B cell (primary cell): ENCODE data around the gene OSBP2. TPM values are rescaled to one million over a fixed set of nuclear protein-coding genes. Genes with fewer than 3 reads are reported as not detected.

ENCODE experiments used
- ATAC-seq: fragments of 200-7000 bp; cut with Tn5 transposase; one replicate; pipeline ENCODE4 v1.10.0; 2021; ENCODE audit warnings: low read depth, mild to moderate bottlenecking, moderate number of reproducible peaks, moderate library complexity
- CTCF ChIA-PET: fragments of 350-600 bp; sonication (Branson Sonifier 250); formaldehyde crosslinking; loops from one replicate; lab custom pipeline; 2021; ENCODE audit warnings: antibody characterized with exemption, inconsistent platforms; lab: Charles Lee
- POLR2A ChIA-PET: fragments of 350-600 bp; sonication (Branson Sonifier 250); formaldehyde crosslinking; loops from one replicate; lab custom pipeline; 2021; ENCODE audit warnings: antibody characterized with exemption; lab: Charles Lee
- DNase-seq: peaks from one replicate; pipeline ENCODE4 v3.0.0; 2013
- H2AFZ ChIP-seq: 2 replicates; pipeline ENCODE4 v1.6.1; 2012; ENCODE audit warnings: mild to moderate bottlenecking, low read depth, low read length; ENCODE audit not compliant: insufficient read depth, poor library complexity, severe bottlenecking
- H3K27ac ChIP-seq, 2 donors: 1 replicate in 1 of 2; 2 replicates in 1 of 2; pipeline ENCODE4 v1.5.1; 2012 to 2013; ENCODE audit warnings: low read length in 2 of 2, mild to moderate bottlenecking in 2 of 2, moderate library complexity in 1 of 2
- H3K27me3 ChIP-seq, 4 experiments: fragments of 200-600 bp in 1 of 4; sonication (generic) in 1 of 4; replicated peaks in 1 of 4; 1 replicate in 2 of 4; 2 replicates in 2 of 4; pipeline versions ENCODE4 v1.6.1 to v1.7.0; 2013 to 2016; ENCODE audit warnings: low read length in 3 of 4, mild to moderate bottlenecking in 2 of 4, mixed read lengths in 1 of 4, moderate library complexity in 1 of 4; ENCODE audit not compliant: insufficient read depth in 4 of 4, control insufficient read depth in 3 of 4; ENCODE audit errors: control extremely low read depth in 1 of 4
- H3K36me3 ChIP-seq, 2 experiments: replicated peaks in 1 of 2; 1 replicate in 1 of 2; 2 replicates in 1 of 2; pipeline versions ENCODE4 v1.6.1 to v1.7.1; 2013; ENCODE audit warnings: low read length in 1 of 2; ENCODE audit not compliant: insufficient read depth in 2 of 2, control insufficient read depth in 1 of 2; ENCODE audit errors: control extremely low read depth in 1 of 2, extremely low read depth in 1 of 2
- H3K4me1 ChIP-seq, 2 donors: fragments of 200-600 bp in 1 of 2; sonication (generic) in 1 of 2; 1 replicate in 1 of 2; 2 replicates in 1 of 2; pipeline versions ENCODE4 v1.5.1 to v1.6.1; 2013 to 2017; ENCODE audit warnings: low read length in 2 of 2; ENCODE audit not compliant: control insufficient read depth in 2 of 2, insufficient read depth in 2 of 2
- H3K4me2 ChIP-seq: replicated peaks from 2 replicates; pipeline ENCODE3; 2012; ENCODE audit warnings: mild to moderate bottlenecking, low read depth, low read length; ENCODE audit not compliant: poor library complexity, severe bottlenecking
- H3K4me3 ChIP-seq, 5 experiments: fragments of 200-600 bp in 1 of 5; sonication (generic) in 1 of 5; 1 replicate in 3 of 5; 2 replicates in 2 of 5; pipeline versions ENCODE4 v1.5.1 to v1.7.0; 2011 to 2016; ENCODE audit warnings: low read length in 4 of 5, mild to moderate bottlenecking in 4 of 5, low read depth in 2 of 5, control low read depth in 1 of 5, moderate library complexity in 1 of 5; ENCODE audit not compliant: insufficient read depth in 1 of 5; ENCODE audit errors: control extremely low read depth in 1 of 5, extremely low read depth in 1 of 5
- H3K79me2 ChIP-seq: fragments of 200-600 bp; sonication (generic); one replicate; pipeline ENCODE4 v1.6.0; 2016; ENCODE audit warnings: low read length; ENCODE audit not compliant: control insufficient read depth, insufficient read depth
- H3K9ac ChIP-seq: fragments of 200-600 bp; sonication (generic); 2 replicates; pipeline ENCODE4 v1.6.1; 2017; ENCODE audit warnings: mild to moderate bottlenecking, low read length, moderate library complexity
- H3K9me3 ChIP-seq, 3 donors: one replicate each; pipeline versions ENCODE4 v1.6.1 to v1.7.1; 2013; ENCODE audit warnings: low read length in 2 of 3; ENCODE audit not compliant: control insufficient read depth in 2 of 3, insufficient read depth in 1 of 3; ENCODE audit errors: control extremely low read depth in 1 of 3
- H4K20me1 ChIP-seq: 2 replicates; pipeline ENCODE4 v1.6.0; 2012; ENCODE audit warnings: mild to moderate bottlenecking, low read length; ENCODE audit not compliant: insufficient read depth, control insufficient read depth, poor library complexity, severe bottlenecking
- H3K27ac Mint-ChIP-seq: one replicate; pipeline ENCODE4 v1.8.0; 2021; ENCODE audit warnings: mixed read lengths
- H3K27me3 Mint-ChIP-seq: one replicate; pipeline ENCODE4 v1.8.0; 2021; ENCODE audit warnings: mixed read lengths
- H3K4me1 Mint-ChIP-seq: one replicate; pipeline ENCODE4 v1.8.0; 2021; ENCODE audit warnings: mixed read lengths
- H3K4me3 Mint-ChIP-seq: one replicate; pipeline ENCODE4 v1.8.0; 2021; ENCODE audit warnings: mixed read lengths
- H3K9me3 Mint-ChIP-seq: one replicate; pipeline ENCODE4 v1.8.0; 2022; ENCODE audit warnings: mixed read lengths; ENCODE audit not compliant: insufficient read depth
- EZH2 ChIP-seq: IDR thresholded peaks from 2 replicates; pipeline ENCODE4 v1.6.1; 2012; ENCODE audit warnings: borderline replicate concordance, low read depth, mild to moderate bottlenecking, moderate library complexity, low read length; ENCODE audit not compliant: insufficient read depth, poor library complexity, severe bottlenecking
- WGBS: methylation state at CpG from one replicate; pipeline ENCODE4 v1.1.5; 2013; ENCODE audit warnings: missing lambda C conversion rate; ENCODE audit not compliant: insufficient coverage; 5-methylcytosine and 5-hydroxymethylcytosine counted together
- intact Hi-C: fragments of 100-400 bp; cut with micrococcal nuclease; formaldehyde crosslinking; loops from one replicate; pipeline ENCODE4 v1.10.0; 2022
- polyA plus RNA-seq: library from polyadenylated mRNA; depleted of rRNA; stranded (reverse); fragments of >200 nt; gene quantifications from 2 replicates; pipeline ENCODE4 v1.2.3, GENCODE V29; 2012
- total RNA-seq, 2 donors: library from RNA; stranded (reverse); fragments of 120-200 nt in 1 of 2; gene quantifications; 1 replicate in 1 of 2; 2 replicates in 1 of 2; pipeline versions ENCODE4 v1.2.3 to v1.2.4, GENCODE V29; 2013 to 2022
- TF ChIP-seq, protein P1 (sequence below): fragments of 200-600 bp; IDR thresholded peaks from one replicate; pipeline ENCODE4 v1.8.0; 2022; ENCODE audit warnings: antibody characterized with exemption, mild to moderate bottlenecking

Gene OSBP2
- total and polyA plus RNA-seq, 2 donors (not counting 1 experiment from before 2014, with no cell fraction given), result 0.10 to 1.0 TPM

DNA sequence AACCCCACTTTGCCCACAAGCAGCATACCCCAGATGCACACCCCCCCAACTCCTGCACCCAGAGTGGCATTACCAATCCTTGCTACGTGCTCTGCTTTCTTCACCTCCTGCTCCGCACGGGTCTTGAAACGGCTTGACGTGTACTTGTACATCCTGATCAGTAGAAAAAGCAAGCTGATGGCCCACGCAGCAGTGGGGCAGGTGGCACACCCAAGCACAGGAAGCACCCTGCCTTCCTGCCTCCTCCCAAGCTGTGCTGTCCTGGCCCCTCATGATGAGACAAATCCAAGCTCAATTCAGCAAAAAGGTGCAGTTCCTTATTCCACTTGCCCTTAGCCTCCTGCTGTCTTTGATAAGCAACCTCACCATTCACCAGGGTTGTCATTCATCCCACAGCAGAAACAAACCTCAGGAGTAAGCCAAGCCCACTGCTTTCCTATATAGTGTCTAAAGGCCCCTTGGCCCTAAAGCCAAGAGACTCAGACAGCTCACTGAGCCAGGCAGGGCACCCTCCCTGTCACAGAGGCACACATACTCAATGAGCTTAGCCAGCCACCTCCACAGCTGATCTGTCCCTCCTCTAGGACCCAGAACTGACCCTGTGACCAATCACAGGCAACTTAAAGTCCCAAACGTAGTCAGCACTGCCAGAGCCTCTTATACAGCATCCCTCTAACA, 246.2 kb downstream of the OSBP2 start:
- Histone ChIP-seq H3K36me3 (peaks cover 0 to 91% of the 10 kb centered on the region in 2 experiments), H3K79me2 (no peaks in the 10 kb centered on the region), H2AFZ (no peak overlapping the region), H3K4me1 (no peaks in the 10 kb centered on the region), H3K27me3 (no peaks in the 10 kb centered on the region), H3K4me3 (no peak overlapping the region), H3K27ac (no peak overlapping the region), H4K20me1 (no peaks in the 10 kb centered on the region), H3K9ac (no peak overlapping the region), H3K9me3 (no peaks in the 10 kb centered on the region), H3K4me2 (no peak overlapping the region)
- Mint-ChIP-seq H3K27me3 (no peaks in the 10 kb centered on the region), H3K27ac (no peak overlapping the region), H3K9me3 (no peaks in the 10 kb centered on the region), H3K4me1 (no peaks in the 10 kb centered on the region), H3K4me3 (no peak overlapping the region)
- TF ChIP-seq, protein P1, sequence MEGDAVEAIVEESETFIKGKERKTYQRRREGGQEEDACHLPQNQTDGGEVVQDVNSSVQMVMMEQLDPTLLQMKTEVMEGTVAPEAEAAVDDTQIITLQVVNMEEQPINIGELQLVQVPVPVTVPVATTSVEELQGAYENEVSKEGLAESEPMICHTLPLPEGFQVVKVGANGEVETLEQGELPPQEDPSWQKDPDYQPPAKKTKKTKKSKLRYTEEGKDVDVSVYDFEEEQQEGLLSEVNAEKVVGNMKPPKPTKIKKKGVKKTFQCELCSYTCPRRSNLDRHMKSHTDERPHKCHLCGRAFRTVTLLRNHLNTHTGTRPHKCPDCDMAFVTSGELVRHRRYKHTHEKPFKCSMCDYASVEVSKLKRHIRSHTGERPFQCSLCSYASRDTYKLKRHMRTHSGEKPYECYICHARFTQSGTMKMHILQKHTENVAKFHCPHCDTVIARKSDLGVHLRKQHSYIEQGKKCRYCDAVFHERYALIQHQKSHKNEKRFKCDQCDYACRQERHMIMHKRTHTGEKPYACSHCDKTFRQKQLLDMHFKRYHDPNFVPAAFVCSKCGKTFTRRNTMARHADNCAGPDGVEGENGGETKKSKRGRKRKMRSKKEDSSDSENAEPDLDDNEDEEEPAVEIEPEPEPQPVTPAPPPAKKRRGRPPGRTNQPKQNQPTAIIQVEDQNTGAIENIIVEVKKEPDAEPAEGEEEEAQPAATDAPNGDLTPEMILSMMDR, result no peak
- no peak for TF ChIP-seq EZH2
- intact Hi-C loops, result no loop called here
- 60% methylated on average over 6 of the region's 7 CpGs for WGBS
- no peak for ATAC-seq
- ChIA-PET POLR2A (no interaction called here), CTCF (no interaction called here)
- no peak for DNase-seq

DNA sequence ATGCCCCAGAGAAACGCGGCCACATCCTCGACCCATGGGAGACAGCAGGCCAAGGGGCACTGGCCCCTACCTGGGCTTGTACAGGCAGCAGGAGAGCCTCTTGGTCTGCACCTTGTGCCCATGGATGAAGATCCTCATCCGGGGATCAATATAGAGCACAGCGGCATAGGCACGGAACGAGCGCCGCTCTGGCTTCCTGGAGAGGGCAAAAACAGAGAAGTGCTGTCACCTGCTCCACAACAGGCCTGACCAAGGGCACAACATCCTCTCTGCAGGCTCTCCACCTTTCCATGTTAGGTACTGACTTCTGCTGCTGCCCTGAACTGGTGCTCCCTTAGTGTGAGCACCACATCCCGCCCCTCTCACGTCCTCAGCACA, 246.7 kb downstream of the OSBP2 start:
- no peaks in the 10 kb centered on the region for H3K27me3 Mint-ChIP-seq
- CTCF ChIA-PET, result no interaction called here
- Histone ChIP-seq H3K27me3 (no peaks in the 10 kb centered on the region), H3K36me3 (peaks cover 0 to 95% of the 10 kb centered on the region in 2 experiments), H3K9me3 (no peaks in the 10 kb centered on the region), H3K4me2 (no peak overlapping the region), H3K4me1 (no peaks in the 10 kb centered on the region), H2AFZ (no peak overlapping the region), H3K79me2 (no peaks in the 10 kb centered on the region), H3K27ac (no peak overlapping the region), H3K9ac (no peak overlapping the region), H4K20me1 (no peaks in the 10 kb centered on the region), H3K4me3 (no peak overlapping the region)
- POLR2A ChIA-PET, result no interaction called here
- ATAC-seq (no peak), DNase-seq (no peak)
- intact Hi-C loops, result no loop called here
- no peak for TF ChIP-seq EZH2
- TF ChIP-seq, protein P1, result no peak
- H3K27ac Mint-ChIP-seq, result no peak overlapping the region
- H3K4me3 Mint-ChIP-seq, result no peak overlapping the region
- H3K4me1 Mint-ChIP-seq, result no peaks in the 10 kb centered on the region
- no peaks in the 10 kb centered on the region for H3K9me3 Mint-ChIP-seq
- WGBS, result 90% methylated on average over 11 of the region's 11 CpGs
